Skeletal muscle satellite cell (primary cell): ENCODE measurements around the gene CTDSPL.
"Not testable (repeated sequence)": the region's sequence is repeated elsewhere in the genome, so short reads cannot be mapped to it uniquely, and the experiment has no call there.

ENCODE experiments used
- H3K27me3 ChIP-seq: 2 replicates; pipeline ENCODE4 v1.7.0; 2013; ENCODE audit warnings: low read length; ENCODE audit not compliant: control insufficient read depth, insufficient read depth
- H3K36me3 ChIP-seq: 2 replicates; pipeline ENCODE4 v1.7.0; 2013; ENCODE audit warnings: mild to moderate bottlenecking, control low read depth, low read length; ENCODE audit not compliant: insufficient read depth
- H3K4me1 ChIP-seq: 2 replicates; pipeline ENCODE4 v1.7.0; 2013; ENCODE audit warnings: low read length; ENCODE audit not compliant: control insufficient read depth, insufficient read depth
- H3K4me2 ChIP-seq: 2 replicates; pipeline ENCODE4 v1.7.0; 2013; ENCODE audit warnings: mild to moderate bottlenecking, low read length
- H3K4me3 ChIP-seq: 2 replicates; pipeline ENCODE4 v1.7.0; 2013; ENCODE audit warnings: low read length
- H3K9ac ChIP-seq: 2 replicates; pipeline ENCODE4 v1.7.0; 2013; ENCODE audit warnings: mild to moderate bottlenecking, low read depth, low read length, moderate library complexity
- H3K9me3 ChIP-seq: replicated peaks from 2 replicates; pipeline ENCODE4 v1.7.0; 2013; ENCODE audit warnings: mild to moderate bottlenecking, control low read depth, low read length

The CTDSPL gene

DNA sequence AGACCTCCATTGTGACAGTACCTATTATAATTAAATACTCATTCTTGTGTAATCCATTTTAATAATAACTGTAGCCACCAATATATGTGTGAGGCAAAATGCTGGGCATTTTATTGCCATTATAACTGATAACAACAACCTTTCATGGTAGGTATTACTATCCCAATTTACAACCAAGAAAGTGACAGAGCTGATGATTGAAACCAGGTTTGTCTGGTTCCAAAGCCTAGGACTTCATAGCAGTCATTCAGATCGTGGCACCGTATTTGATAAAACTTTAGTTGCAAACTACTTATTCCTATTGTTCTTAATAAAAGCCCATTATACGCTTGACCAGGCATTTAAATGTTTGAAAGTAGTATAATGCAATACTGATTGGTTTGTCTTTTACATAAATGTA lies 102.5 kb downstream of the CTDSPL start:
- Histone ChIP-seq H3K27me3 (no peaks in the 10 kb centered on the region), H3K9ac (no peak overlapping the region), H3K9me3 (no peaks in the 10 kb centered on the region), H3K4me1 (peaks cover 41% of the 10 kb centered on the region), H3K4me2 (no peak overlapping the region), H3K36me3 (peaks cover 5% of the 10 kb centered on the region), H3K4me3 (no peak overlapping the region)

DNA sequence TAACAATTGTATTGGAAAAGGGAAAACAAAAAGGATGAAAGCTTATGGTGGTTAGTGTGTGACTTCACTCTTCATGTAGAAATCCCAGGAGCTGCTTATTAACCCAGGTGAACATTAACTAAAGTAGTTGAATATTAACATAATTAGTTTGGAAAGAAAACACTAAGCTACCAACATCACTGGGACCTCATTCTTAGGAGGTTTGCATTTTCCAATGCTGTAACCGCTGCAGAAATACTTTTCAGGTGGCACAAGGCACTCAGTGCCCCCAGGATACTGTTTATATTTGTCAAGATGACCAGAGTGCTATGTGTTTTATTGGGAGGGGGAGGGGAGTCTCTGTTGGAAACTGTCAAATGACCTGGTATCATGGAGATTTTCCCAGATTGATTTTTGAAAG lies 103.0 kb downstream of the CTDSPL start:
- no peak overlapping the region for H3K4me3 ChIP-seq
- H3K9ac ChIP-seq, result no peak overlapping the region
- peaks cover 46% of the 10 kb centered on the region for H3K4me1 ChIP-seq
- no peaks in the 10 kb centered on the region for H3K27me3 ChIP-seq
- no peak overlapping the region for H3K4me2 ChIP-seq
- no peaks in the 10 kb centered on the region for H3K9me3 ChIP-seq
- H3K36me3 ChIP-seq, result peaks cover 5% of the 10 kb centered on the region

DNA sequence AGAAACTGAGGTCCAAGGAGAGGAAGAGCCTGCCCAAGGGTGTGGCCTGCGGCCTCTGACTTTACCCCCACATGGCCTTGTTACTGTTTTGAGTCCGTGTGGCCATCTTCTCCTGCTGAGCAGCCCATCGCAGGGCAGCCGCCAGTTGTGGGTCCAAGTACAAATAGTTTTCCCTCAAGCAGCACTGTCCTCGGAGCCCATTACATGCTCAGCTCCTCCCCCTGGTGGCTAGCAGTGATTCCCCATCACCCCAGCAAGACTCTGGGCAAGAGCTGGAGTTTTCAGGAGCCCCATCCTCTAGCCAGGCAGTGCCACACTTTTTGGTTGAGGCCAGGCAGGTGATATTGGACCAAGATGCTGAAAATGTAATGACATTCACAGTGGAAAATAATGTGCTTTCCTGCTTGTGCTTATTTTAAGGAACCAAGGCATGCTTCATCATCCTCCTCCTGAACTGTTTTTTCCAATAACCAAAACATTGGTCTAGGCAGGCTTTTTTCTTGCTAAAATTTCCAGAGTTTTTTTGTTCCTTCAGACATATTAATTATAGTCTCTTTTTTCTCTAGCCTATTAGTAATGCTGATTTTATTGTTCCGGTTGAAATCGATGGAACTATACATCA lies 105.7 kb downstream of the CTDSPL start:
- no peak overlapping the region for H3K4me3 ChIP-seq
- no peaks in the 10 kb centered on the region for H3K27me3 ChIP-seq
- peaks cover 19% of the 10 kb centered on the region for H3K36me3 ChIP-seq
- H3K9ac ChIP-seq, result no peak overlapping the region
- no peaks in the 10 kb centered on the region for H3K9me3 ChIP-seq
- peaks cover 46% of the 10 kb centered on the region for H3K4me1 ChIP-seq
- H3K4me2 ChIP-seq, result no peak overlapping the region

DNA sequence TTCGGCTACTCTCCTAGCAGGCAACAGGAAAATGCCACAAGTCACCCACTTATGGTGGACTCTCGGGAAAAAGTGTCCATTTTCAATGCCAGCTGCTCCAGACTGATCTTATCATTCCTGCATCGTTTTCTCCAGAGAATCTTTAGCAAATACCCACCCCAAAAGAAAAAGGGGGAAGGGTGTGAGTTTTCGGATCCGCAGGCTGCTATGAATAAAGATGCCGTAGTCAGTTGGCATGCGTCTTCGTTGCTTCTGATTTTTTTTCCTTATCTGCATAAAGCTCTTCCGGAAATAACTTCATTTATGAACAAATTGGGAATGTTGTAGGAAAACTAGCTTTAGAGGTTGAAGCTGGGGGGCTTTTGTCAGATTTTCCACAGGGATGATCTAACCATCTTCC lies 106.5 kb downstream of the CTDSPL start:
- H3K4me2 ChIP-seq, result no peak overlapping the region
- peaks cover 37% of the 10 kb centered on the region for H3K4me1 ChIP-seq
- peak overlapping the region; percentile 19 for H3K9ac ChIP-seq
- peaks cover 19% of the 10 kb centered on the region for H3K36me3 ChIP-seq
- no peaks in the 10 kb centered on the region for H3K9me3 ChIP-seq
- H3K4me3 ChIP-seq, result no peak overlapping the region
- H3K27me3 ChIP-seq, result no peaks in the 10 kb centered on the region

DNA sequence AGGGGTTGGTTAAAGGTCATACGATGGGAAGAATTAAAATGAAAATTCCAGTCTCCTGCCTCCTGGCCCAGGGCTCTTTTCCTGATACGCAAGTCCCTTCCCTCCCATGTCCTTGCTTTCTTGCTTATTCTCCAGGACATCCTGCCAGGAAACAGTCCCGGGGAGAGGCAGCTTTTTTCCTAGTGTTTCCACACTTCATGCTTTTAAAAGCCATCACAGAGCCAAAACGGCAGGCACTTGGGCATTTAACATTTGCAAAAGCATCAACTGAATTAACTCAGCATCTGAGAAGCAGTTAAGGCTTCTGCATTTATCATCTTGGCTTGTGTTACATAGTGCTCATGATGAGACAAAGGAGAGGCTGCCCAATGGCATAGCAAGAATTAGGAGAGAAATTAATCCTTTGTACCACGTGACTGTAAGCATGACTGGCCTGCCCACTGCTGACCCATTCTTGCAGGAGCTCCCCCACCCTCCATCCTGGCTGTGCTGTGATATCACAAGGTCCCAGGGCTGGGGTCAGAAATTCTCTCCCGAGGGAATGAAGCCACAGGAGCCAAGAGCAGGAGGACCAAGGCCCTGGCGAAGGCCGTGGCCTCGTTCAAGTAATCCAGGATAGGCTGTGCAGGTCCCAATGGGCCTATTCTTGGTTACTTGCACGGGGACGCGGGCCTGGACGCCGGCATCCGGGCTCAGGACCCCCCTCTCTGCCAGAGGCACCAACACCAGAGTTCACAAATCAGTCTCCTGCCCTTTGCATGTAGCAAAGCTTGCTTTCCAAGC lies 107.3 kb downstream of the CTDSPL start:
- peak overlapping the region; percentile 29 for H3K4me2 ChIP-seq
- no peak overlapping the region for H3K4me3 ChIP-seq
- peaks cover 19% of the 10 kb centered on the region for H3K36me3 ChIP-seq
- H3K9me3 ChIP-seq, result no peaks in the 10 kb centered on the region
- peaks cover 32% of the 10 kb centered on the region for H3K4me1 ChIP-seq
- H3K27me3 ChIP-seq, result no peaks in the 10 kb centered on the region
- peak overlapping the region; percentile 31 for H3K9ac ChIP-seq

DNA sequence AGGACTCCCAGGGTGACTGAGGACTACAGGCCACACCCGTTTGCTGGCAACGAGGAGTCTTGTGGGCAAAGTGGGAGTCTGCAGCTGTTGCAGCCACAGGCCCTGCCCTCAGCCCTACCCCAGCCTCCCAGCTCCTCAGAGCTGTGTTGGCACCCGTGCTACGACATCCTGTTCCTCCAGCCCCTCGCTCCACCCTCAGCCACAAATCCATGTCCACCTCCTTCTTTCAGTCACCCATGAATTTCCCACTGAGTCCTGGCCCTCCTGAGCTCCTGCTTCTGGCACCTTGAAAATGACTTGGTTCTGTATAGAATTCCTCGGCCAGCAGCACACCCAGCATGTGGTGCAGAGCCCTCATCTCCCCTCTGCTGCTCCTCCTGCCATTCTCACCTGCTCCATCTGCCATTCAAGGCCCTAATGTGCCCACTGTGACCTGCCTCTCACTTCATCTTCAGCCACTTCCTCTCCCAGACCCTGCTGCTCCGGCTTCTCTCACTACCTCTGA lies 108.0 kb downstream of the CTDSPL start:
- peaks cover 19% of the 10 kb centered on the region for H3K36me3 ChIP-seq
- H3K9me3 ChIP-seq, result no peaks in the 10 kb centered on the region
- peak overlapping the region; percentile 59 for H3K9ac ChIP-seq
- H3K4me1 ChIP-seq, result peaks cover 32% of the 10 kb centered on the region
- no peaks in the 10 kb centered on the region for H3K27me3 ChIP-seq
- H3K4me3 ChIP-seq, result peak overlapping the region; percentile 24
- H3K4me2 ChIP-seq, result peak overlapping the region; percentile 33

DNA sequence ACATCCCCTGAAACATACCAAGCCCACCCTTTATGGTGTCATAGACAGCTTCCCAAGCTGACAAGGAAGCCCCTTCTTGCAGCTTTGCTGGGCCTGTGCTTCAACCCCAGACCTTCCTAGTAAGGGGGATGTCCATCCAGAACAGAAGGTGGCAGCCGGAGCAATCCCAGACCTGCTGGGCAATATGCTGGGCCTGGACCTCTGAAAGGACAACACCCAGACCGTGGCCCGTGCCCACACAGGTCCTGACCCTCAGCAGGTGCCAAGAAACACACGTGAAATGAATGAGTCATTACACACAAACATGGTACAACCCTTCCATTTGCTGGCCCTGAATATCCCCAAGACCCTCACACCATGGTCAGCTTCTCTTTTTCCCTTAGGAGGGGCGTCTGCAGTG lies 109.1 kb downstream of the CTDSPL start:
- Histone ChIP-seq H3K36me3 (peaks cover 23% of the 10 kb centered on the region), H3K27me3 (no peaks in the 10 kb centered on the region), H3K4me1 (peaks cover 32% of the 10 kb centered on the region), H3K9me3 (no peaks in the 10 kb centered on the region), H3K4me3 (no peak overlapping the region), H3K9ac (no peak overlapping the region), H3K4me2 (no peak overlapping the region)

DNA sequence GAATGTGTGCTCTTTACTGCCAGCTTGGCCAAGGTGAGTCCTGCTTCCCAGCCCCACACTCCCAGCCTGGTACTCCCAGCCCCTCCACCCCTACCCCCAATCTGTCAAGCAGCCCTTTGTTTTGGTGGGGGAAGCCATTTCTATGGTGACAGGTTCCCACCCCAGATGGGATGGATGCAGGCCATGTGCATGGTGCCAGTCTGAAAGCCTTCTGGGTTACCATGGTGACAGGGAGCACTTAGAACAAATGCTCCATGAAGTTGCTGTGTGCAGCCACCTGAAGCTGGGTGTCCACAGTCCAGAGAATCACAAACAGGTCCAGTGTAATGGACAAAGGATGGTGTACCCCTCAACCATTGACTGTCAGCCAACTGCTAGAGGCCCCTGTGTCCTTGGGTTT lies 109.8 kb downstream of the CTDSPL start:
- no peaks in the 10 kb centered on the region for H3K27me3 ChIP-seq
- H3K4me2 ChIP-seq, result no peak overlapping the region
- H3K4me3 ChIP-seq, result no peak overlapping the region
- H3K36me3 ChIP-seq, result peaks cover 30% of the 10 kb centered on the region
- no peak overlapping the region for H3K9ac ChIP-seq
- H3K9me3 ChIP-seq, result no peaks in the 10 kb centered on the region
- H3K4me1 ChIP-seq, result peaks cover 32% of the 10 kb centered on the region

DNA sequence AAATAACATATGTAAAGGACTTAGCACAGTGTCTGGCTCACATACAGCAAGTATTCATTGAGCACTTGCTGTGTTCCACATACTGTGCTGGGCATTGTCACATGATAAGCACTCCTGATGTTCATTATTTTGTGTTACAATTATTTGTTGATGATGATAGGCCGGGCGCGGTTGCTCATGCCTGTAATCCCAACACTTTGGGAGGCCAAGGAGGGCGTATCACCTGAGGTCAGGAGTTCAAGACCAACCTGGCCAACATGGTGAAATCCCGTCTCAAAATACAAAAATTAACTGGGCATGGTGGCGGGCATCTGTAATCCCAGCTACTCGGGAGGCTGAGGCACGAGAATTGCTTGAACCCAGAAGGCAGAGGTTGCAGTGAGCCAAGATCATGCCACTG lies 110.4 kb downstream of the CTDSPL start:
- Histone ChIP-seq H3K4me1 (peaks cover 31% of the 10 kb centered on the region), H3K36me3 (peaks cover 36% of the 10 kb centered on the region)
- H3K9me3 ChIP-seq, H3K27me3 ChIP-seq, H3K9ac ChIP-seq, H3K4me3 ChIP-seq, H3K4me2 ChIP-seq: not testable (repeated sequence)

DNA sequence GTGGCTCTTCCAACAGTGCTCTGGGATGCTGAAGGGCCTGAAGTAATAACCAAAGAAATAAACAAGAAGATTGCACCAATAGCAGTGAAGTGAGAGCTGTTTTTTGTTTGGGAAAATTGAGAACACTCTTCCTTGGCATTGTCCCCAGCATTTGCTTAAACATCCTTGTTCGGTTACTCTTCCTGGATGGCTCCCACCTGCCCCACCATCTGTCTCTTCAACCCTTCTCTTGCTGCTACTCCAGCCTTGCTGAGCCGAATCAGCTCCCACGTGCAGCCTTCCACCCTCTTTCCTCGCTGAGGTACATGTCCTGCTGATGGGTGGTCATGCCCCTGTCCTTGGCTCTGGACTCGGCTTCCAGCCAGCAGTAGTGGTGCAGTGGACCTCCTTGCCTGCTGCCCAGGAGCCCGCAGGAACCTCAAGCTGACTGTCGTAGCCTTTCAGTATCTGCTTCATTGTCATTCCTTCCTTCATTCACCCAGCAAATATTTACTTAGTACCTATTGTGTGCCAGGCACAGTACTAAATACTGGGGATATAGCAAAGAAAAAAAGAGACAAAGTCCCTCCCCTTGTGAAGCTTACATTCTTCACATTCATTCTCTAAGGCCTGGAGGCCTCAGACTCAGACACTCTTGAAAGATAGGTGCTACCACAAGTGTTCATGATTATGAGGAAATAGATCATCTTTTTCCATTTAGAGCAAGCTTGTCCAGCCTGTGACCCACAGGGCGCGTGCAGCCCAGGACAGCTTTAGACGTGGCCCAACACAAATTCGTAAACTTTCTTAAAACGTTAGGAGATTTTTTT lies 111.8 kb downstream of the CTDSPL start:
- Histone ChIP-seq H3K36me3 (peaks cover 37% of the 10 kb centered on the region), H3K4me3 (no peak overlapping the region), H3K9ac (no peak overlapping the region), H3K9me3 (no peaks in the 10 kb centered on the region), H3K27me3 (no peaks in the 10 kb centered on the region), H3K4me2 (no peak overlapping the region), H3K4me1 (peaks cover 24% of the 10 kb centered on the region)
